Measurements from ENCODE around the gene NRAP. TPM values are rescaled to one million over a fixed set of nuclear protein-coding genes. Genes with fewer than 3 reads are reported as not detected.

NRAP gene
- total RNA-seq, 1 donor from 2014 or later = not detected

- no peak for TF ChIP-seq CTCF (IDR thresholded peaks at IDR 0.05; ENCODE audit: unreplicated experiment)
- Mint-ChIP-seq H3K9me3 (ENCODE audit: unreplicated experiment) (no peaks in the 10 kb centered on the region), H3K27me3 (ENCODE audit: unreplicated experiment) (peaks cover 3% of the 10 kb centered on the region), H3K36me3 (ENCODE audit: low read depth, unreplicated experiment) (no peaks in the 10 kb centered on the region), H3K27ac (ENCODE audit: unreplicated experiment) (no peak overlapping the region), H3K4me1 (ENCODE audit: unreplicated experiment) (no peaks in the 10 kb centered on the region), H3K4me3 (ENCODE audit: unreplicated experiment) (no peak overlapping the region)
- no peak for DNase-seq (ENCODE audit: low spot score)
Observed at GRCh38 chr10:113648478-113648877, 15.4 kb downstream of the NRAP start.

- Mint-ChIP-seq H3K36me3 (ENCODE audit: low read depth, unreplicated experiment) (no peaks in the 10 kb centered on the region), H3K9me3 (ENCODE audit: unreplicated experiment) (no peaks in the 10 kb centered on the region), H3K4me1 (ENCODE audit: unreplicated experiment) (no peaks in the 10 kb centered on the region), H3K4me3 (ENCODE audit: unreplicated experiment) (no peak overlapping the region), H3K27me3 (ENCODE audit: unreplicated experiment) (peaks cover 3% of the 10 kb centered on the region), H3K27ac (ENCODE audit: unreplicated experiment) (no peak overlapping the region)
- no peak for DNase-seq (ENCODE audit: low spot score)
- no peak for TF ChIP-seq CTCF (IDR thresholded peaks at IDR 0.05; ENCODE audit: unreplicated experiment)
Observed at GRCh38 chr10:113647812-113648211, 16.0 kb downstream of the NRAP start.

- no peak for TF ChIP-seq CTCF (IDR thresholded peaks at IDR 0.05; ENCODE audit: unreplicated experiment)
- H3K9me3 Mint-ChIP-seq (ENCODE audit: unreplicated experiment) = no peaks in the 10 kb centered on the region
- H3K36me3 Mint-ChIP-seq (ENCODE audit: low read depth, unreplicated experiment) = no peaks in the 10 kb centered on the region
- H3K4me3 Mint-ChIP-seq (ENCODE audit: unreplicated experiment) = no peak overlapping the region
- no peak for DNase-seq (ENCODE audit: low spot score)
- no peak overlapping the region for H3K27ac Mint-ChIP-seq (ENCODE audit: unreplicated experiment)
- H3K4me1 Mint-ChIP-seq (ENCODE audit: unreplicated experiment) = no peaks in the 10 kb centered on the region
- H3K27me3 Mint-ChIP-seq (ENCODE audit: unreplicated experiment) = peaks cover 3% of the 10 kb centered on the region
Observed at GRCh38 chr10:113646336-113647201, 17.3 kb downstream of the NRAP start.

GRCh38 chr10:113644185-113645120 lies 19.4 kb downstream of the NRAP start:
- Mint-ChIP-seq H3K4me1 (ENCODE audit: unreplicated experiment) (peaks cover 5% of the 10 kb centered on the region), H3K27ac (ENCODE audit: unreplicated experiment) (no peak overlapping the region), H3K27me3 (ENCODE audit: unreplicated experiment) (peaks cover 3% of the 10 kb centered on the region), H3K36me3 (ENCODE audit: low read depth, unreplicated experiment) (no peaks in the 10 kb centered on the region), H3K9me3 (ENCODE audit: unreplicated experiment) (no peaks in the 10 kb centered on the region), H3K4me3 (ENCODE audit: unreplicated experiment) (no peak overlapping the region)
- TF ChIP-seq CTCF (IDR thresholded peaks at IDR 0.05; ENCODE audit: unreplicated experiment) = no peak
- no peak for DNase-seq (ENCODE audit: low spot score)
